ENCODE data around the gene MST1R. TPM values are rescaled to one million over a fixed set of nuclear protein-coding genes. Genes with fewer than 3 reads are reported as not detected.

MST1R gene
- total and polyA plus RNA-seq, 9 of the 15 experiments (the other 6 are each of a cell fraction or from before 2014, with no cell fraction given) = 1.3 to 10.0 (median 3.8) TPM

DNA sequence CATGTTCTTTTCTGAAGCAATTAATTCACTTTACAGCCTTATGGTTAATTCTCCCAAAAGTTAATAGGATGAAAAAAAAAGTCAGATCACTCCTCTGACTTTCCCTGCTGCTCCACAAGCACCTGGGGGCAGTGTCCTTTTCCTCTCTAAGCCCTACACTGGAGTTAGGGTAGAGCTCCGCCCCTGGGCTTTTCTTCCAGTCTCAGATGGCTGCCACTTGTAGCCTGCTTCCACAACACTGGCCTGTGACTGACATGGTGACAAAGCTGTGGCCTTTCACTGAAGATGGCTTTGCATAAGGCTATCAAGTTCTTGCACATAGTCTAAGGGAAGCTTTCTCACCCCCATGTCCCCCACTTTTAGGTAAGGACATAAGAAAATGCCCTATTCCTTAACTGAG, 27.2 kb upstream of the MST1R start (continued):
- TF ChIP-seq, protein P1, sequence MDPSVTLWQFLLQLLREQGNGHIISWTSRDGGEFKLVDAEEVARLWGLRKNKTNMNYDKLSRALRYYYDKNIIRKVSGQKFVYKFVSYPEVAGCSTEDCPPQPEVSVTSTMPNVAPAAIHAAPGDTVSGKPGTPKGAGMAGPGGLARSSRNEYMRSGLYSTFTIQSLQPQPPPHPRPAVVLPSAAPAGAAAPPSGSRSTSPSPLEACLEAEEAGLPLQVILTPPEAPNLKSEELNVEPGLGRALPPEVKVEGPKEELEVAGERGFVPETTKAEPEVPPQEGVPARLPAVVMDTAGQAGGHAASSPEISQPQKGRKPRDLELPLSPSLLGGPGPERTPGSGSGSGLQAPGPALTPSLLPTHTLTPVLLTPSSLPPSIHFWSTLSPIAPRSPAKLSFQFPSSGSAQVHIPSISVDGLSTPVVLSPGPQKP (CRISPR knock-in tag; IDR thresholded peaks at IDR 0.05) = no peak
- TF ChIP-seq YY1 (IDR thresholded peaks at IDR 0.05; ENCODE audit: borderline replicate concordance in 1 of 3, control insufficient read depth in 1 of 3, extremely low read depth in 1 of 3, insufficient read depth in 3 of 3, insufficient read length in 1 of 3, insufficient replicate concordance in 2 of 3, low read depth in 1 of 3, low read length in 2 of 3) (peak in 2 of 3 experiments; percentile 19 to 75), RBM34 (IDR thresholded peaks at IDR 0.05; ENCODE audit: borderline replicate concordance, insufficient read depth, low read length) (no peak), JUND (IDR thresholded peaks at IDR 0.05; ENCODE audit: borderline replicate concordance, low read depth, low read length) (0 out of 2 replicates have a peak, but pooled peaks have one; percentile 25), JUND (tag; IDR thresholded peaks at IDR 0.05; ENCODE audit: borderline replicate concordance, low read depth, low read length) (no peak; the same call in 2 of the 3 replicates), HDAC6 (IDR thresholded peaks at IDR 0.05; ENCODE audit: low read depth, low read length) (no peak), ZNF384 (IDR thresholded peaks at IDR 0.05; ENCODE audit: low read depth, low read length) (peak; percentile 78), ZNF41 (CRISPR knock-in tag; conservative IDR thresholded peaks at IDR 0.05) (no peak), SLC30A9 (CRISPR knock-in tag; IDR thresholded peaks at IDR 0.05) (no peak), WHSC1 (IDR thresholded peaks at IDR 0.05; ENCODE audit: low read length) (no peak), MEF2D (tag; conservative IDR thresholded peaks at IDR 0.05; ENCODE audit: low read depth) (no peak), EHMT2 (IDR thresholded peaks at IDR 0.05) (no peak), GATA2 (CRISPR knock-in tag; IDR thresholded peaks at IDR 0.05) (no peak), NR2F6 (CRISPR knock-in tag; IDR thresholded peaks at IDR 0.05) (no peak), GABPB2 (CRISPR knock-in tag; conservative IDR thresholded peaks at IDR 0.05) (no peak), HOXB6 (CRISPR knock-in tag; IDR thresholded peaks at IDR 0.05; ENCODE audit: borderline replicate concordance) (no peak), NFYB (IDR thresholded peaks at IDR 0.05; ENCODE audit: extremely low read depth, insufficient read length) (no peak), ZSCAN29 (IDR thresholded peaks at IDR 0.05) (no peak), TRIM24 (IDR thresholded peaks at IDR 0.05) (no peak)
- TF ChIP-seq, protein P2, sequence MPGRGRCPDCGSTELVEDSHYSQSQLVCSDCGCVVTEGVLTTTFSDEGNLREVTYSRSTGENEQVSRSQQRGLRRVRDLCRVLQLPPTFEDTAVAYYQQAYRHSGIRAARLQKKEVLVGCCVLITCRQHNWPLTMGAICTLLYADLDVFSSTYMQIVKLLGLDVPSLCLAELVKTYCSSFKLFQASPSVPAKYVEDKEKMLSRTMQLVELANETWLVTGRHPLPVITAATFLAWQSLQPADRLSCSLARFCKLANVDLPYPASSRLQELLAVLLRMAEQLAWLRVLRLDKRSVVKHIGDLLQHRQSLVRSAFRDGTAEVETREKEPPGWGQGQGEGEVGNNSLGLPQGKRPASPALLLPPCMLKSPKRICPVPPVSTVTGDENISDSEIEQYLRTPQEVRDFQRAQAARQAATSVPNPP (IDR thresholded peaks at IDR 0.05; ENCODE audit: borderline replicate concordance, insufficient read depth, insufficient read length) = no peak
- TF ChIP-seq, protein P3, sequence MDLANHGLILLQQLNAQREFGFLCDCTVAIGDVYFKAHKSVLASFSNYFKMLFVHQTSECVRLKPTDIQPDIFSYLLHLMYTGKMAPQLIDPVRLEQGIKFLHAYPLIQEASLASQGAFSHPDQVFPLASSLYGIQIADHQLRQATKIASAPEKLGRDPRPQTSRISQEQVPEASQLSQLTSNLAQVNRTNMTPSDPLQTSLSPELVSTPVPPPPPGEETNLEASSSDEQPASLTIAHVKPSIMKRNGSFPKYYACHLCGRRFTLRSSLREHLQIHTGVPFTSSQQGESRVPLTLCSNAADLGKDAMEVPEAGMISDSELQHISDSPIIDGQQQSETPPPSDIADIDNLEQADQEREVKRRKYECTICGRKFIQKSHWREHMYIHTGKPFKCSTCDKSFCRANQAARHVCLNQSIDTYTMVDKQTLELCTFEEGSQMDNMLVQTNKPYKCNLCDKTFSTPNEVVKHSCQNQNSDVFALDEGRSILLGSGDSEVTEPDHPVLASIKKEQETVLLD (IDR thresholded peaks at IDR 0.05) = no peak
